ENCODE data around the gene IGF2R.
"Not testable (repeated sequence)": the region's sequence is repeated elsewhere in the genome, so short reads cannot be mapped to it uniquely, and the experiment has no call there.

IGF2R gene

DNA sequence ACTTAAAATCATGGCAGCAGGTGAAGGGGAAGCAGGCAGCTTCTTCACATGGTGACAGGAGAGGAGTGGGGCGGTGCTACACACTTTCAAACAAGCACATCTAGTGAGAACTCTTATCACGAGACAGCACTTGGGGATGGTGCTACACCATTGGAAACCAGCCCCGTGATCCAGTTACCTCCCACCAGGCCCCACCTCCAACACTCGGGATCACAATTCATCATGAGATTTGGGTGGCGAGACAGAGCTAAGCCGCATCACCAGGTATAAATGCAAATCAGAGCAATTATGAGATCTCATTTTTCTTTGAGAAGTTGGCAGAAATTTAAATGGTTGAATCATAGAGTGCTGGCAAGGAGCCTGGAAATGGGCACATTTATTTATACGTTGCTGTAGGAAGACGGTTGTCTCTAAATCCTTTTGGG, 31.4 kb downstream of the IGF2R start:
- no peak for DNase-seq

DNA sequence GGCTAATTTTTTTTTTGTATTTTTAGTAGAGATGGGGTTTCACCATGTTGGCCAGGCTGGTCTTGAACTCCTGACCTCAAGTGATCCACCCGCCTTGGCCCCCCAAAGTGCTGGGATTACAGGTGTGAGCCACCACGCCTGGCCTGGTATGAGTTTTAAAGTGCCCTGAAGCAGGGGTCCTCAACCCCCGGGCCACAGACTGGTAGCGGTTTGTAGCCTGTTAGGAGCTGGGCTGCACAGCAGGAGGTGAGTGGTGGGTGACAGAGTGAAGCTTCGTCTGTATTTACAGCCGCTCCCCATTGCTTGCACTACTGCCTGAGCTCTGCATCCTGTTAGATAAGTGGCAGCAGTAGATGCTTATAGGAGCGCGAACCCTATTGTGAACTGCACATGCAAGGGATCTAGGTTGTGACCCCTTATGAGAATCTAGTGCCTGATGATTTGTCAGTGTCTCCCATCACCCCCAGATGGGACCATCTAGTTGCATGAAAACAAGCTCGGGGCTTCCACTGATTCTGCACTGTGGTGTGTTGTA, 32.1 kb downstream of the IGF2R start:
- not testable (repeated sequence) for DNase-seq

DNA sequence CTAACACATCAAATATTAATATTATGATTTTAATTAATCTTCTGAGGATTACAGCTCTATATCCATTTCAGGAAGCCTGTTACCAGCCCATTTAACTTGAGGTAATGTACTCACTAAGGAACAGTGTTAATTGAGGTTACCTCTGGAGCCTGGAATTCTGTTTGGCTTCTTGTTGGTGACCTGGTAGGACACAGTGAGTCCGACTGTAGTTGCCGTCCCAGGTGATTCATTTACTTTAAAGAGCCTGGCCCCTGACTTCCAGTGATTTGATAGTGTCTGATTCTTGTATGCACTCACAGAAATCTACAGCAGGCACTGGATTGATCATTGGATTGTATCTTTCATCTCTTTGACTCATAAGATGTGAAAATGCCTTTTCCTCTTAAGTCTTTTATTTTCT, 34.0 kb downstream of the IGF2R start:
- no peak for DNase-seq

DNA sequence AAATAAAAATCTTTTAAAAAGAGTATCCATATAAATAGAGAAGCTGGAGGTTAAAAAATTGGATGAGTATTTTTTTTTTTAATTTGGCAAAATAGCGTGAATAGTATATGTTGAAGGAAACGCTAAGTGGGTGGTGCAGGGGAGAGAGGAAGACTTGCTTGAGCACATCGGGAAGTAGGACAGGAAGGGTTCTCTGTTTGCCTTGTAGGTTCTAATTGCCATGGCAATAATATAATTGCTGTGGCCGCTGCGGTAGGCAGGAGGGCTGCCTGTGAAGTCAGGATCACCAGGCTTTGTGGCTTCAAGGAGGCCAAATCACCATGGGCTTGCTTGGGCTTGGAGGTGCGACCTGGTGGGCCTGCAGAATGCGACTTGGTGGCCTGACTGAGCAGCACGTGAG, 35.1 kb downstream of the IGF2R start:
- no peak for DNase-seq

DNA sequence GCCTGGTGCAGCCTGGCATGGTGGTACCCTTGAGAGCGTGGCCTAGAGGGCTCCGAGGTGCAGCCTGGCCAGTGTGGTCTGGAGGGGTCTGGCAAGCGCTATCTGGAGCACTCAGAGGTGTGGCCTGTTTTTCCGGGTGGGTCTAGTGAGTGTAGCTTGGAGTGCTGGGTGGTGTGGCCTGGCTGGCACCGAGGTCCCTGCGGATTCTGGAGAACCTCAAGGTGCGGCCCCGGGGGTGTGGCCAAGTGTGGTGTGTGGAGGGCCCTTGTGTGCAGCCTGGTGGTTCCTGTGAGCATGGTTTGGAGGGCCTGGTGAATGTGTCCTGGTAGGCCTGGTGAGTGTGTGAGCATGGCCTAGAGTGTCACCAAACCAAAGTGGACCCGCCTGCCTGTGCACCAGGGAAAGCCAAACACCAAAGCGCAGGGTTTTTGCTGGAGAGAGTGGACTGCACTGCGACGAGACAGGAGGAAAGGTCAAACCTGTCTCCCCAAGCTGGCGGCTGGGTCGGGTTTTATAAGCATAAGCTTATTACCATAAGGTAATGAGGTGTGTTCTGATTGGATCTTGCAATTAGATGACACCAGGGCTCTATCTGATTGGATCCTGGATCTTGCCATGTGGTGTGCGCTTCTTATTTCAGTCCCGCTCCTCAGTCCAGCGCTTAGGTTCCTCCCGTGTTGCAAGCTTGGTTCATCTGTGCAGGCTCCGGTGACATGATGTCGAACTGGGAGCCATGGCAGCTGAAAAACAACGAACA, 35.7 kb downstream of the IGF2R start:
- DNase-seq = no peak

DNA sequence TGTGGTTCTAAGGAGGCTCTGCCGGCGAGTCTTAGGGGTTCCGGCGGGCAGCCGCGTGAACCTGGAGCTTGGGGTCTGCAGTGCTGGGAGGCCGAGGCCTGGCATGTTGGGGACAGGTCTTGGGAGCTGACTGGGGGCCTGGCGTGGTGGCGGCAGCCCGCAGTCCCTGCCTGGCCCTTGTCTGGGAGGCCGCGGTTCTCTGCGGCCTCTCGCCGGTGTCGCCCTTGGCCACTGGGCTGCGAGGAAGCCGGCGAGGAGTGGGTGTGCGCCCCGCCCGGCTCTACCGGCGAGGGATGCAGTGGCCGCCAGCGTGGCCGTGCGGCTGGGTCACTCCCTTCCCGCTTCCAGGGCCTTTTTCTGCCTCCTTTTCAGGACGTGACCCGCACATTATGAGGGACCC, 36.3 kb downstream of the IGF2R start:
- DNase-seq = no peak

DNA sequence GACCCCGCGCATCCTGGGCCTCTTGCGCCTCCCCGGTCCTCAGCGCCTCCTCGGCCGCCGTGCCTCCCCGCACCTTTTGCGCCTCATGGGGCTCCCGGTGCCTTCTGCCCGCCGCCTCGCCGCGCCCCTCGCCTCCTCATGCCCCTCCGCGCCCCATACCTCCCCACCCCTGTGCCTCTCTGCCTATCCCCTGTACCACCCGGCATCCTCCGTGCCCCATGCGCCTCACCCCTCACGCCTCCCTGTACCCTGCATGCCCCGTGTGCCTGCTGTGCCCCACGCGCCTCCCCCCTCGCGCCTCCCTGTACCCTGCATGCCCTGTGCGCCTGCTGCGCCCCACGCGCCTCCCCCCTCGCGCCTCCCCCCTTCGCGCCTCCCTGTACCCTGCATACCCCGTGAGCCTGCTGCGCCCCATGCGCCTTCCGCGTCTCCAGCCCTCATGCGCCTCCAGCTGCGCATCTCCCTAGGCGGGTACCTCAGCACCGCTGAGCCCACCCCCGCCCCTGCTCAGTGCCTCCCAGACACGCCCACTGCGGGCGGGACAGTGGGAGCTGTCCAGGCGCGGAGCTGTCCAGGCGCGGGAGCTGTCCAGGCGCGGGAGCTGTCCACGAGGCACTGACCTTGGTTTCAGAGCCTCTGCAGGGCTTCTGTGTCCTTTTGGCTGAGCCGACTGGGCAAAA, 37.1 kb downstream of the IGF2R start:
- DNase-seq = no peak

DNA sequence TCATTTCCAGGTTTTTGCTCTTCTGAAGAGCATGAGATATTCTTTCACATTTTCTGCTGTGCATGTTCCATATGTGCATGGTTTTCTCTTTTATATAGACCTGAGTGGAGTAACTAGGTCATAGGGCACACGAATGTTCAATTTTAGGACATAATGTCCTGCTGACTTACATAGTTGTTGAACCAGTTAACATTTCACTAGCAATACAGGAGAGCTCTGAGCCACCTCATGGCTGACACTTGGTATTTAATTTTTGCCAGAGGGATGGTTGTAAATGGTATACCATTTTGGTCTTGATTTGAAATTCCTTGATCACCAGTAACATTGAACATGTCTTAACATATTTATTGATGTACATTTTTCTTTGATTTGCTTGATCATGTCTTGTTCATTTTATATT, 38.3 kb downstream of the IGF2R start:
- DNase-seq = no peak

DNA sequence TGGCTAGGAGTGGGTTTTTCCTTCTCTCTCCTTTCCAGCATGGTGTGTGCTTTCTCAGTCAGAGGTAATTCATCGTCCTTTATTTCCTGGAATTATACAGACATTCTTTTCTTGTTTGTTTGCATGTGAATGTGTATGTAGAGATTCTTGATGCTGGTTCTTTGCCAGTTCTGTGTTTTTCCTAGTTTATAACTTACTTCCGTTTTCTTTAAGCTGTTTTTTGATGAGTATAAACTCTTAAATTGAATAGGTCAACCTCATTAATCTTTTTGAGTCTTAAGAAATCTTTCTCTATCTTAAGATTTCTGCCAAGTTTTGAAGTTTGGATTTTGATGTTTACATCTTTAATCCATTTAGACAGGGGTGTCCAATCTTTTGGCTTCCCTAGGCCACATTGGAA, 38.7 kb downstream of the IGF2R start:
- no peak for DNase-seq

DNA sequence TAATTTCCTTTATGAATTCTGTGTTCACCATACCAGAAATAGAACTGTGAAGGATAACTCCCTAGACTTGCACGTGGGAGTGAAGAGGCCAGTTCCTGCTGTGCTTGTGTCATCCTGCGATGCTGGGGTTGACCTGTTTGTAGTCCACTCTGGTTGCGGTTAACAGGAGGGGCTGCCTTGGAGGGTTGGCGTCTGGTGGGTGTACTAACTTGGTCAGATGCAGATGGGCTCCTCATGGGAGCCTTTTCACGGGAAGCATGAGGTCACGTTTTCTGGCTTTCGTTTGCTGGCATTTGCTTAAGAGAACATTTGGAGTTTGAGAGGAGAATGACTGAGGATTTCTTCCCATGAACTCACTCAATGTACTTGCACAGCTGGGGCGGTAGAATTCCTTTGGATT, 41.2 kb downstream of the IGF2R start:
- DNase-seq = no peak

DNA sequence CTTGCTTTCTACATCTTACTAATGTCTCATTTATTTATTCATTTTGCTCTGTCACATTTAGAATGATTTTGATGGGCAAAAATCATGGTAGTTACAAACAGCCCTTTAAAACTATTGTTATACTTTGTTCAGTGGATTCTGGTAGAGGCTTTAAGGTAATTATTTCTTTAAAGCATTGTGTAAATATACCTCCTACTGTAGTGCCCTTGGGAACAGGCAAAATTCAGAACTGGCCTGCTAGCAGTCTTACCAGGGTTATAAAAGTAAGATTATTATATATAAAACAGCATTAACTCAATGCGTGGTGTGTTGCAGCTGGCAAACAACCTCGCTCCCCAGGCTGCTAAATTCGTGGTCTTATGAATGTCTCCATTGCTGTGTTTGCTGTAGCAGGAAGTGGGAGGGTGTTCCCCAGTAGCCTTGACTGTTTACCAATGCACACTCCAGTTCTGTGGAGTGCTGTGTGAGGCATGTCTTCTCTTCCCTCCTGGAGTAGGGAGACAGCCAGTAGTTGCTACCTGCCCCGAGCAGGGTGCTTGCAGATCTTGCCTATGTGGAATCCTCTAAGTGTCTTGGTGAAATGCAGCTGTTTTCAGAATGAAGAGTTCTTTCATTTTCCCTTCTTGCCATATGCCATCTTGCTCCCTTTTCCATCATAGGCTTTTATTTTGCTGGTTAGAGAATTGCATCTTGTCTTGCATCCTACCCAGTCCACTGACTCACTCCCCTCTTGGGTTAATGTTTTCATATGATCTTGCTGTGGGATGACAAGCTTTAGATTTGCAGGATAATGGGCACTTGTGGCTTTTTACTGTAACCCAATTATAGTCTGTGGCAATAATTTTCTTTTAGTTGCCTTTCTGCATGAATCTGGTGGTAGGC, 45.3 kb downstream of the IGF2R start:
- DNase-seq = no peak

DNA sequence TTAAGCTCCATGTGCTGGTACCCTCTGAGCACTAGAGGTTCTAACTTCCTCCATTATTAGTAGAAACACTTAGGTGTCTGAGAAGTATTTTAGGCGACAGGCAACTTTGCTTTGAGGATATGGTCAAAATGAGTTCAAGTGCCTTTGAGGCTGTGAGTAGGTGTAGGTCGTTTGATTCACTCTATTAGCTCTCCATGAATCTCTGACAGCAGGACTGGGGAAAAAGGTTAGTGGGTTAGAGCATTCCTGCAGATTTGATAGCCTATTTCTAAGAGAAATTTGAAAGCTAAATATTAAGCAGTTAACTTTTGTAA, 45.9 kb downstream of the IGF2R start:
- DNase-seq = no peak

DNA sequence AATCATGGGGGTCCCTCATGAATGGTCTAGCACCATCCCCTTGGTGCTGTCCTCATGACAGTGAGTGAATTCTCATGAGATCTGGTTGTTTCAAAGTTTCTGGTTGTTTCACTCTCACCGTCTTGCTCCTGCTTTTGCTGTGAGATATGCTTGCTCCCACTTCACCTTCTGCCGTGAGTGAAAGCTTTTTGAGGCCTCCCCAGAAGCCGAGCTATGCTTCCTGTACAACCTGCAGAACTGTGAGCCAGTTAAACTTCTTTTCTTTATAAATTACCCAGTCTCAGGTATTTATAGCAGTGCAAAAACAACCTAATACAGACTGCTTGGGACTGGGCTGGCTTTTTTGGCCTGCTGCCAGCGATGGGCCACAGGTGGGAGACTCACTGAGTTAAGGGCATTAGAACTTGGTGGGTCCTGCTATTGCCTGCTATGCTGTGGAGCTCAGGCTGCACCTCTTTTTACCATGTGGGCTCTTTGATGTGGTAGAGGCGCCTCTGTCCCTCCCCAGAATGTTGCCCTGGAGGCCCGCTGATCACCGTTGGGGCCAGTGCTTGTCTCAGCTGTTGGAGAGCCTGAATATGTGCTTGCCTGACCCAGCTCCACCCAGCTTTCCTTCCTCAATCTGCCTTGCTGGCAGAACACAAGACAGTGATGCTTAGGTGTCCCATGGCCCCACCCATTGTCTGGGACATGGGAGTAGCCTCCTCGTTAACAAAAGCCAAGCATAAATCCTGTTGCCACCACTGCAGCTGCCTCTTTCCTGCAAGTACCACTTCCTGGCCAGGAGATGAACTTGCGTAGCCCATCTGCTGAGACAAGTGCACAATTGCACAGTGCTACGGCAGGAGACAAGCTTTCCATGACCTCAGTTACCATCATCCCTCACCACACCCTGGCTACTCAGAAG, 47.1 kb downstream of the IGF2R start:
- no peak for DNase-seq

DNA sequence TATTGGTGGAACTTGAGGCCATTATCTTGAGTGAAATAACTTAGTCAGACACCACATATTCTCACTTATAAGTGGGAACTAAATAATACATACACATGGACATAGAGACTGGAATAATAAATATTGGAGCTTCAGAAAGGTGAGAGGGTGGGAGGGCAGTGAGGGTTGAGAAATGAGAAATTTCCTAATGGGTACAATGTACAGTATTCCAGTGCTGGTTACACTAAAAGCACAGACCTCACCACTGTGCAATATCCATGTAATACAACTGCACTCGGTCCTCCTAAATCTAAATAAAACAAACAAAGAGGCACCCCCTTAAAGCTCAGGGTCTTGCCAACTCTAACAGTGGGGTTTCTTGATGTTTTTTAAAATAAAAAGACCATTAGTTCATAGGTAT, 53.2 kb downstream of the IGF2R start:
- DNase-seq = no peak

DNA sequence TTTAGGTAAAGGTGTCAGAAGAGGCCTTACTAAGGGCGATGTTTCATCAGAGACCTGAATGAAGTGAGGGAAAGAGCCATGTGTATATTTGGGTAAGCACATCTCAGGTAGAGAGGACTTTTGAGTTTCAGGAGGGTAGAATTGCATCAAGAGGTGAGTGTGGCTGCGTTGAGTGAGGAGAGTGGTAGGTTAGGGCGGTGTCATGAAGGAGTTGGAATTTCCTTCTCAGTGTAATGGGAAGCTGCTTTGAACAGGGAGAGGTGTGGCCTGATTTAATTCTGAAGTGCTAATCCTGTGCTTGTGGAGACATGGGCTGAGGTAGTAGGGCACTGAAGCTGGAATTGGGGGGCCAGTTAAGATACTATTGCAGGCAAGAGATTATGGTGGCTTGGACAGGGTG, 53.9 kb downstream of the IGF2R start:
- DNase-seq = no peak

DNA sequence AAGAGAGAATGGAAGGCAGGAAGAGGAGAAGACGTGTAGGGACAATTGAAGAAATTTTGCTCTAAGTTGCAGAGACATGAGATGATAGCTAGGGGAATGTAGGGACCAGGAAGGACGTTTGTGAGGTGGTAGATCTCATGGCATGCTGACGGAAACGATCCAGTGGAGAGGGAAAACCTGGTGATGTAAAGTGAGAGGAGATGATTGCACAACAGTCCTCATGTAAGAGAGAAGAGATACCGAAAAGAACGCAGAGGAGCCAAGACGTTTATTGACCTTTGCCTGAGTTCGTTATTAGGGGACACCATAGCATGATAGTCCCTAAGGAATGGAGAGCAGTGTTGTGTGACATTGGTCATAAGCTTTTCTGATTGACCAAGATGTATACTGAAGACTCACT, 55.3 kb downstream of the IGF2R start:
- DNase-seq = no peak

DNA sequence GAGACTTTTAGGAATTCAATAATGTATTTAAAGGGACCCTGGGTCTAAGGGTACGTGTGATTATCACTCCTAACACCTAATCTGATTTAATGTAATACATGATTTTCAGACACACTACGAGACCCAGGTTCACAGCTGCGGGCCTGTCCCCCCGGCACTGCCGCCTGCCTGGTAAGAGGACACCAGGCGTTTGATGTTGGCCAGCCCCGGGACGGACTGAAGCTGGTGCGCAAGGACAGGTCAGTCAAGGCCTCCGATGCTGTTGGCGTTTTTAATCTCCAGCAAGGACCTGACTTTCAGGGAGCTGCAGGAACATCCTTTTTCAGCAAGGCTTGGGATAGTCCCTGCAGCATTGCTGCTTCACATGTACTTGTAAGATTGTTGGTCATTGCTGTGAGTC, 58.2 kb downstream of the IGF2R start:
- no peak for DNase-seq

DNA sequence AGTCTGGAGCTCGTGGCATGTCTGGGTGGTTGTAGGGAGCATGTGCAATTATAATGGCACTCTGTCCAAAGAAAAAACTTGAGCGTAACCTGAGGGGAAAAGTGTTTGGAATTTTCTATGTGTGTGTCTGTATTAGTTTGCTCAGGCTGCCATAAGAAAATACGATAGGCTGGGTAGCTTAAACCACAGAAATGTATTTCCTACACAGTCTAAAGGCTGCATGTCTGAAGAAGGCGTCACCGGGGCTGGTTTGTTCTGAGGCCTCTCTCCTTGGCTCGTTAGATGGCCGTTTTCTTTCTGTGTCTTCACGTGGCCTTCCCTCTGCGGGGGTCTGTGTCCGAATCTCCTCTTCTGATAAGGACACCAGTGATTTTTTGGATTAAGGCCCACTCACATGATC, 59.0 kb downstream of the IGF2R start:
- no peak for DNase-seq

DNA sequence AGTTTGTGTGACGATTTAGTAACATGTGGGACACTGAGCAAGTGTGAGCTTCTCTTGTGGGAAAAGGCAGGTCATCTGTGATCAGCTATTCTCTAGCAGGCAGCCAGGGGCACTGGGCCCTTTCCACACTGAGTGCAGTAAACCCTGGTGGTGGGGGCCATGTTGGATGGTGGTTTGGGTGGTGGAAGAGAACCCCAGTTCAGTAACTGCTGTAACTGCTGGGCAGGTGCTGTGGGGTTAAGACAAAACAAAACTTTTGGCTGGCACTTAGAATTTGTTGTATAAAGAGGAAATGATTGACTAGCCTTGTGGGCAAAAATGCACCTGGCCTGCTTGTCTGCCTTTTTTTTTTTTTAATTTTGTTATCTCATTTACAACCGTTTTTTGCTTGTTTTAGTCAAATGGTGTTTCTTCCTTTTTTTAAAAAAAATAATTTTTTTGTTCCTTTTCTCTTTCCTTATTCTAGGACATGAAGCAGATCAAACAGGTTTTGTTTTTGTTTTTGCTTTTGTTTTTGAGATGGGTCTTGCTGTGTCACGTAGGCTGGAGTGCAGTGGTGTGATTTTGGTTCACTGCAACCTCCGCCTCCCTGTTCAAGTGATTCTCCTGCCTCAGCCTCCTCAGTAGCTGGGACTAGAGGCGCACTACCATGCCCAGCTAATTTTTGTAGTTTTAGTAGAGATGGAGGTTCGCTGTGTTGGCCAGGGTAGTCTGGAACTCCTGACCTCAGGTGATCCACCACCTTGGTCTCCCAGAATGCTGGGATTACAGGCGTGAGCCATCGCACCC, 59.8 kb downstream of the IGF2R start:
- no peak for DNase-seq

DNA sequence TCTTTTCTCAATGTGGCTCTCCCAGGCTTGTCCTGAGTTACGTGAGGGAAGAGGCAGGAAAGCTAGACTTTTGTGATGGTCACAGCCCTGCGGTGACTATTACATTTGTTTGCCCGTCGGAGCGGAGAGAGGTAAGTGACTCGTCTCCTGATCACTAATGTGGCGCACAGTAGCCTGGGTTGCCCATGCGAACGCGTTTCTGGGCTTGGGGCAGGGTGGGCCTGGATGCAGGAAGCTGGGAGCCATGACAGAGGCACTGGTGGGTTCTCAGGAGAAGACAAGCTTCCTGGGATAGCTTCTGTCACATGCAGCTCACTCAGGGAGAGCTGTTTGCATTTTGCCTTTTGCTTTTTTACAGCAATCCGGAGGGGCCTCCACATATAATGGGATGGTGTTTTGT, 60.6 kb downstream of the IGF2R start:
- DNase-seq = no peak

DNA sequence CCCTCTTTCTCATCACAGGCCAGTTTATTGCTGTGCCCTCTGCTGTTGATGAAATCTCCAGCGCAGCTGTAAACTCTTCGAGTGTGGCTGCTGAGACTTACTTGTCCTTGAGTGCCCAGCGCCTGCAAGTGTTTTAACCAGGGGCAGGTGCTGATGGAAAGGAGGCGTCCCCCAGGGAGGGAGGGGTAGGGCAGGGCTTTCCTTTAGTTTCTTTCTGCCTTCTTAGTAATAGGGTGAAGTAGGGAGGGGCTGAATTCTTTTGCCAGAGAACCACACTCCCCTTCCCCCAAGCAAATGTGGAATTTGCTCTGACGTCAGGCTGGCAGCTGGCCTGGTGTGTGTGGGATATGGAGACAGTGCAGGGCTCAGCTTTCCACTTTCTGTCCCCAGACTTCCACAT, 61.2 kb downstream of the IGF2R start:
- no peak for DNase-seq

DNA sequence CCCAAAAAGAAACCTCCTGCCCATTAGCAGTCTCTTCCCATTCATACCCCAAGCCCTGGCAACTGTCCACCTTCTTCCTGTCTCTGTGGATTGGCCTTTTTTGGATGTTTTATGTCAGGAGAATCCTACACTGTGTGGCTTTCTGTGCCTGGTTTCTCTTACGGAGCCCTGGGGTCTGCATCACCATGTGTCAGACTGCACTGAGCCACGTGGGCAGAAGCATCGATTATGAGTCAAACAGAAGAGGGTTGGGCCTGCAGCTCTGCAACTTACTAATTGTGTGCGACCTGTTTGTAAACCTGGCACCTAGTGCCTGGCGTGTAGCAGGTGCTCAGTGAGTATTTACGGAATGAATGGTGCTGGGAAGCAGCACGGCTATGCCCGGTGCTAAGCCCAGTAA, 62.6 kb downstream of the IGF2R start:
- no peak for DNase-seq
